DOHH2 (cell line): ENCODE results near the gene ZNF521.

Experiments used
- H3F3A ChIP-seq: fragments of 200-600 bp; sonication (generic), shearing (Covaris generic); 2 replicates; pipeline ENCODE4 v1.6.0; 2016; ENCODE audit warnings: antibody characterized with exemption, mild to moderate bottlenecking; ENCODE audit not compliant: control insufficient read depth, insufficient read depth
- H3K27ac ChIP-seq: fragments of 200-600 bp; sonication (generic); 2 replicates; pipeline ENCODE4 v1.5.1; 2014; ENCODE audit warnings: low read depth, mild to moderate bottlenecking, low read length, moderate library complexity
- H3K27me3 ChIP-seq: fragments of 200-600 bp; sonication (generic); 2 replicates; pipeline ENCODE4 v1.6.1; 2014; ENCODE audit warnings: mild to moderate bottlenecking, low read length, mixed read lengths; ENCODE audit not compliant: control insufficient read depth
- H3K36me3 ChIP-seq: fragments of 200-600 bp; sonication (generic); 2 replicates; pipeline ENCODE4 v1.6.1; 2014; ENCODE audit warnings: mild to moderate bottlenecking, low read length, moderate library complexity, mixed read lengths; ENCODE audit not compliant: control insufficient read depth
- H3K4me1 ChIP-seq: fragments of 200-600 bp; sonication (generic); 2 replicates; pipeline ENCODE4 v1.6.1; 2014; ENCODE audit warnings: mild to moderate bottlenecking, low read length, mixed read lengths; ENCODE audit not compliant: control insufficient read depth
- H3K4me2 ChIP-seq: fragments of 200-600 bp; sonication (generic); 2 replicates; pipeline ENCODE4 v1.6.0; 2014; ENCODE audit warnings: mild to moderate bottlenecking, low read length, moderate library complexity
- H3K4me3 ChIP-seq: fragments of 200-600 bp; sonication (generic); 2 replicates; pipeline ENCODE4 v1.5.1; 2014; ENCODE audit warnings: mild to moderate bottlenecking, low read length, mixed read lengths
- H3K79me2 ChIP-seq: fragments of 200-600 bp; sonication (generic); 2 replicates; pipeline ENCODE4 v1.6.1; 2014; ENCODE audit warnings: mild to moderate bottlenecking, low read length, mixed read lengths; ENCODE audit not compliant: control insufficient read depth
- H3K9me2 ChIP-seq: fragments of 200-600 bp; sonication (generic); replicated peaks from 2 replicates; pipeline ENCODE4 v1.6.1; 2014; ENCODE audit warnings: mild to moderate bottlenecking, low read length, mixed read lengths; ENCODE audit not compliant: control insufficient read depth
- H3K9me3 ChIP-seq: fragments of 200-600 bp; sonication (generic); 2 replicates; pipeline ENCODE4 v1.6.1; 2014; ENCODE audit warnings: antibody characterized with exemption, low read length, mixed read lengths; ENCODE audit not compliant: control insufficient read depth, insufficient read depth
- H4K20me1 ChIP-seq: fragments of 200-600 bp; sonication (generic); 2 replicates; pipeline ENCODE4 v1.6.0; 2014; ENCODE audit warnings: low read depth, mild to moderate bottlenecking, antibody characterized with exemption, low read length, moderate library complexity; ENCODE audit not compliant: control insufficient read depth, insufficient read depth
- EZH2phosphoT487 ChIP-seq: fragments of 200-600 bp; sonication (generic); IDR thresholded peaks from 2 replicates; pipeline ENCODE4 v1.6.1; 2017; ENCODE audit warnings: borderline replicate concordance, mild to moderate bottlenecking, antibody characterized with exemption, low read length, moderate library complexity, mixed read lengths
- TF ChIP-seq, protein P1 (sequence below): fragments of 200-600 bp; sonication (generic); IDR thresholded peaks from one replicate; pipeline ENCODE4 v1.5.1; 2014; ENCODE audit warnings: antibody characterized with exemption, mild to moderate bottlenecking, low read depth, low read length; ENCODE audit not compliant: poor library complexity, severe bottlenecking

Gene ZNF521

DNA sequence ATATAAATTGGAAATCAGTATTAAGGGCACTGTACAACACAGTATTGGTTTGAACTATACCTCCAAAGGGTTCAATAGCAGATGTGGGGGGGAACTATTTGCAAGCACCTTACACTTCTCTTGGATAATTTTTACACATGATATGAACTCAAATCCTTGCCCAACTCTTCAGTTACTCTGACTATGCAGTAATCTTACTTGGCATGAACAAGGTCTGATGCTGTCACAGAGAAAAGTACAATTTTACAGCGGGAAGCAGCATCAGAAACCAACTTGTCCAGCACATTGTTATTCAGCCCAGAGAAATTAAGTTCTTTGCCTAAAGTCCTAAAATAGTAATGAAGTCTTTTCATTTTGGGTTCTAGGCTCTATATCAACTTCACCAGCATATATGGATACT lies 98.2 kb downstream of the ZNF521 start:
- no peak overlapping the region for H3K27ac ChIP-seq
- TF ChIP-seq EZH2phosphoT487 = no peak
- TF ChIP-seq, protein P1, sequence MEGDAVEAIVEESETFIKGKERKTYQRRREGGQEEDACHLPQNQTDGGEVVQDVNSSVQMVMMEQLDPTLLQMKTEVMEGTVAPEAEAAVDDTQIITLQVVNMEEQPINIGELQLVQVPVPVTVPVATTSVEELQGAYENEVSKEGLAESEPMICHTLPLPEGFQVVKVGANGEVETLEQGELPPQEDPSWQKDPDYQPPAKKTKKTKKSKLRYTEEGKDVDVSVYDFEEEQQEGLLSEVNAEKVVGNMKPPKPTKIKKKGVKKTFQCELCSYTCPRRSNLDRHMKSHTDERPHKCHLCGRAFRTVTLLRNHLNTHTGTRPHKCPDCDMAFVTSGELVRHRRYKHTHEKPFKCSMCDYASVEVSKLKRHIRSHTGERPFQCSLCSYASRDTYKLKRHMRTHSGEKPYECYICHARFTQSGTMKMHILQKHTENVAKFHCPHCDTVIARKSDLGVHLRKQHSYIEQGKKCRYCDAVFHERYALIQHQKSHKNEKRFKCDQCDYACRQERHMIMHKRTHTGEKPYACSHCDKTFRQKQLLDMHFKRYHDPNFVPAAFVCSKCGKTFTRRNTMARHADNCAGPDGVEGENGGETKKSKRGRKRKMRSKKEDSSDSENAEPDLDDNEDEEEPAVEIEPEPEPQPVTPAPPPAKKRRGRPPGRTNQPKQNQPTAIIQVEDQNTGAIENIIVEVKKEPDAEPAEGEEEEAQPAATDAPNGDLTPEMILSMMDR = no peak
- no peaks in the 10 kb centered on the region for H3F3A ChIP-seq
- no peak overlapping the region for H3K4me3 ChIP-seq
- no peaks in the 10 kb centered on the region for H3K9me2 ChIP-seq
- H3K79me2 ChIP-seq = no peaks in the 10 kb centered on the region
- H4K20me1 ChIP-seq = no peaks in the 10 kb centered on the region
- no peak overlapping the region for H3K4me2 ChIP-seq
- H3K9me3 ChIP-seq = no peaks in the 10 kb centered on the region
- H3K4me1 ChIP-seq = no peaks in the 10 kb centered on the region
- H3K36me3 ChIP-seq = no peaks in the 10 kb centered on the region
- H3K27me3 ChIP-seq = no peaks in the 10 kb centered on the region

DNA sequence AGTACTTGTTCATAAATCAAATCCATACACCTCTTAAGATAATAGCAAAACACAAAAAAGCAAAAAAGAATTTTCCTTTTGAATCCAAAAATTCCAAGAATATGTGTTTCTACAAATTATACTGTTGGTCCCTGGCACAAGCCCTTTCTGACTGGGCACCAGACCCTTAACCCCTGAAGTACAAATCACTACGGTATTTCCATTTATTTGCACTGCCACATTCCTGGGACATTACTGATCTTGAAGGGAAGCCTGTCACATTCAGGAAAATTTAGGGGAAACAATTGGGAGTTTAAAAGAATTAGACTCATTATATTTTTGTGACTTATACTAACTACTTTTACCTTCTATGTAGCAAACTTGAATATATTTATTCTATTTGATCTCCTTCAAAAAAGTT lies 98.8 kb downstream of the ZNF521 start:
- Histone ChIP-seq H3K36me3 (no peaks in the 10 kb centered on the region), H3F3A (no peaks in the 10 kb centered on the region), H3K27ac (no peak overlapping the region), H3K4me2 (no peak overlapping the region), H3K9me2 (no peaks in the 10 kb centered on the region), H3K4me3 (no peak overlapping the region), H3K27me3 (no peaks in the 10 kb centered on the region), H3K9me3 (no peaks in the 10 kb centered on the region), H3K4me1 (no peaks in the 10 kb centered on the region), H3K79me2 (no peaks in the 10 kb centered on the region), H4K20me1 (no peaks in the 10 kb centered on the region)
- TF ChIP-seq, protein P1 = no peak
- TF ChIP-seq EZH2phosphoT487 = no peak

DNA sequence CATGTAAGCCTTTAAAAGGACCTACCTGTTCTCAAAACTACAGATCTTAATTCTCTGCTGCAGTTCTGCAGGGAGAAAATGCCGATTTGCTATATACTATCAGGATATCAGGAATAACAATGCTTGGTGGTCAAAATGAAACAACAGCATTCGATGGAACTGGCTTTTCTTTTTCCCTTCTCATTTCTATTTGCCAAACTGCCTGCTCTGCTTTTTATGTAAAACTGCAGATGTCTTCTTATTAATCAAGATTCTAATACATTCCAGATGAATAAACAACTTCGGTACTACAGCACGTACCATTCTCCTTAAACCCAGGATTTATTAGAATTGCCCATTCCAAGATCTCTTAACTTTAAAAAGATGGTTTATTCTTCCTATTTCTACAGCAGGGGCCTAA lies 100.9 kb downstream of the ZNF521 start:
- TF ChIP-seq, protein P1 = no peak
- no peak for TF ChIP-seq EZH2phosphoT487
- H3K79me2 ChIP-seq = no peaks in the 10 kb centered on the region
- H3K4me1 ChIP-seq = no peaks in the 10 kb centered on the region
- no peaks in the 10 kb centered on the region for H3K9me3 ChIP-seq
- H3K36me3 ChIP-seq = no peaks in the 10 kb centered on the region
- no peak overlapping the region for H3K4me3 ChIP-seq
- no peaks in the 10 kb centered on the region for H4K20me1 ChIP-seq
- no peak overlapping the region for H3K27ac ChIP-seq
- H3F3A ChIP-seq = no peaks in the 10 kb centered on the region
- no peaks in the 10 kb centered on the region for H3K9me2 ChIP-seq
- no peaks in the 10 kb centered on the region for H3K27me3 ChIP-seq
- no peak overlapping the region for H3K4me2 ChIP-seq

DNA sequence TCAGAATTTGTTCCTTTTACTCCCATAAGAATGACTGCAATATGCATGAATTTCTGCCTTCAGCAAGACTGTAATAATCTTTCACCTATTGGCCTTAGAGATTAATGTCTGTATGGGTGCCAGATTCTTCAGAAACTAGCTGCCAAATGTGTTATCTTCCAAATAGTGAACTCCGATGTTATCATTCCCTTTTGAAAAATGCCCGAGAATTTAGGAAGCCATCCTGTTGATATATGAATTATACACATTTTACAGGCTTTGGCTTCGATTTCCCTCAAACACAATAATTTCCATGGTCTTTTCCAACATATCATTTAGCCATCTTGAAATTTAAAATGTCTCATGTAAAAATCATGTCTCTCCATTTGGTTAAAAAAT lies 101.5 kb downstream of the ZNF521 start:
- H3K4me2 ChIP-seq = no peak overlapping the region
- H3K9me3 ChIP-seq = no peaks in the 10 kb centered on the region
- no peak overlapping the region for H3K27ac ChIP-seq
- no peaks in the 10 kb centered on the region for H3K9me2 ChIP-seq
- TF ChIP-seq, protein P1 = no peak
- TF ChIP-seq EZH2phosphoT487 = no peak
- H3K27me3 ChIP-seq = no peaks in the 10 kb centered on the region
- no peak overlapping the region for H3K4me3 ChIP-seq
- H4K20me1 ChIP-seq = no peaks in the 10 kb centered on the region
- no peaks in the 10 kb centered on the region for H3K4me1 ChIP-seq
- no peaks in the 10 kb centered on the region for H3F3A ChIP-seq
- no peaks in the 10 kb centered on the region for H3K36me3 ChIP-seq
- no peaks in the 10 kb centered on the region for H3K79me2 ChIP-seq
